Inflammatory macrophage treated with lipopolysaccharide for 4 hours (primary cell): Measurements from ENCODE around the gene CSGALNACT2.
"Not testable (repeated sequence)": the region's sequence is repeated elsewhere in the genome, so short reads cannot be mapped to it uniquely, and the experiment has no call there.

Source experiments
- DNase-seq: peaks from one replicate; pipeline ENCODE4 v3.0.0-alpha.2; 2020

CSGALNACT2 gene

DNA sequence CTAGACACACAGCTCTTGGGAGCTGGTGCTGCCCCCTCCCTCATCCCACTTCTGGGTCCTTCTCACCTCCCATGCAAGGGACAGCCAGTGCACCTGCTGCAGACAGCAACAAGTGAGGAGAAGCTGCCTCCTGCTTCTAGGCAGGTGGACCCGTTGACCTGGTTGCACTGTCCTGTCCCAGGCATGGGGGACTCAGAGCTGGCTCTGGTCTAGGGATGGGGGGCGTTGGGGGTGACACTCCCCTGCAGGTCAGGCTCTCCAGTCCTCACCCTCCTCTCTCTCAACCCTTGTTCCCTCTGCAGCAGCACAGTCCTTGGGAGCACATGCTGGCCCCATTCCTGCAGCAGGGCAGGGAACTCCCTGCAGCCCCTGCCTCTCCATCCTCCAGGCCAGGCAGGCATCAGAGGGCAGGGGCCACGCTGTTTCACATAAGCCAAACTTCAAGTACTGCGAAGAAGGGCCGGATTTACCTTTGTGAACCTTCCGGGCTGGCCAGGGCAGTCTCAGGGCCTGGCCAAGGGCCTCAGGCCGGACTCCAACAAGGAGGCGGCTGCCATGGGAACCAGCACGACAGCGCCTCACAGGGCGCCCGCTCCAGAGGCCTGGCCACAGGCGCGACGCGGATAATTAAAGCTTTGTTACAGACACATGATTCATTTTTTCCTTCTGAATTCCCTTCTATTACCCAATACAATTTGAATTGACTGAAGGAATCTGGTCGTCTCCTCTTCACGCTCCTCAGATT, 80.1 kb downstream of the CSGALNACT2 start:
- DNase-seq: no peak

DNA sequence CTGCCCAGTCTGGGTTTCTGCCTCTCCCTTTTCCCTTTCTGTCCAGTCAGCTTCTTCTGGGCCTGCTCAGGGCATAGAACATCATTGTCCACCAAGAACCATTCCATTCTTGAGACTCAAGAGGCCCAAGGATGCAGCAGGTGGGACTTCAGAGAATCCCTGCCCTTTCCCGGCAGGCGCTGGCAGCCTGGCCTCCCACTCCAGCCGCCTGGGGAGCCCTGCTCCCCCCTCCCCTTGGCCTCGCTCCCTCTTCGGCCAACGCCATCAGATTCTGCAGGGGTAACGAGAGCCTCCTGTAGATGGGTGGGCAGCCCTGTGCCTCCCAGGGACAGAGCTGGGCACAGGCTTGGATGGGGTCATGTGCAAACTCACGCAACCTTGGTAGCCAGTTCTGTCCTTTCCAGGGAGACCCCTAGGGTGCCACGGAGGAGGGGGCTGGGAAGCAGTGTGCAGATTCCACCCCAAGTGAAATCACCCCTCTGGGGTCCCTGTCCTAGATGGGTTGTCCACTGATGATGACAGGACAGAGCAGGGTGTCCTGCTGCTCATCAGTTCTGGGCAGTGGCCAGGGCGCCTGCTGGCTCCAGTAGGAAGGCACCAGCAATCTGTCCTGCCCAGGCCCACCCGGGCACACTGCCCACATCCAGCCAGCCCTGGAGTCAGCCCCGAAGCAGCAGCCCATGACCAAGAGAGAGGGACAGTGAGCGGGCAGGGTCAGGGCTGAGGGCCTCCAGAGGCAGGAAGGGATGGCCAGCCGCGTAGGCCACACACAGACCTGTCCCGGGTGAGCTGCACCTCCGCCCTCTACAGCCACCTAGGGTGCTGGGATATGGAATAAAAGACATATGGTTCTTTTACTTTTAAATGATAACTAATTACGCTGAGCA, 80.9 kb downstream of the CSGALNACT2 start:
- DNase-seq: no peak

DNA sequence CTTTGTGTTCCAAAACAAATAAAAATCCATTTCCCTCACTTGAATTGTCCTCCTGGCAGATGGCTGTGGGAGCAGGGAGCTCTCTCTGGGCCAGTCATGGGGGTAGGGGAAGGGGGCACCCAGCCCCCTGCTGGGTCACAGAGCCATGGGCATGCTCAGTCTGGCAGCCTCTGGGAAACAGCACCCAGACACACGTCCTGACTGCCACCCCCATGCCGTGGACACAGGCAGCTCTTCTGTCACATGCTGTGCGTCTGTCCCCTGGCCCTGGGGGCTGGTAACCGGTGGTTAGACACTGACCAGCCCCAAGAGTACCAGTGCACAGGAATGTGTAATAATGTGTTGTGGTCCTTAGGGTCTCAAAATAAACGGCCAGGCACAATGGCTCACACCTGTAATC, 81.6 kb downstream of the CSGALNACT2 start:
- DNase-seq: no peak

DNA sequence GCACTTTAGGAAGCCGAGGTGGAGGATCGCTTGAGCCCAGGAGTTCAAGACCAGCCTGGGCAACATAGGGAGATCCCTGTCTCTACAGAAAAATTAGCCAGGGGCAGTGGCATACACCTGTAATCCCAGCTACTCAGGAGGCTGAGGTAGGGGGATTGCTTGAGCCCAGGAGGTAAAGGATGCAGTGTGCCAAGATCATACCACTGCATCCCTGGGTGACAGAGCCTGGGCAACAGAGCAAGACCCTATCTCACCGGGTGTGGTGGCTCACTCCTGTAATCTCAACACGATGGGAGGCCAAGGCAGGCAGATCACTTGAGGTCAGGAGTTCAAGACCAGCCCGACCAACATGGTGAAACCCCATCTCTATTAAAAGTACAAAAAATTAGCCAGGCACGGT, 82.0 kb downstream of the CSGALNACT2 start:
- DNase-seq: not testable (repeated sequence)

DNA sequence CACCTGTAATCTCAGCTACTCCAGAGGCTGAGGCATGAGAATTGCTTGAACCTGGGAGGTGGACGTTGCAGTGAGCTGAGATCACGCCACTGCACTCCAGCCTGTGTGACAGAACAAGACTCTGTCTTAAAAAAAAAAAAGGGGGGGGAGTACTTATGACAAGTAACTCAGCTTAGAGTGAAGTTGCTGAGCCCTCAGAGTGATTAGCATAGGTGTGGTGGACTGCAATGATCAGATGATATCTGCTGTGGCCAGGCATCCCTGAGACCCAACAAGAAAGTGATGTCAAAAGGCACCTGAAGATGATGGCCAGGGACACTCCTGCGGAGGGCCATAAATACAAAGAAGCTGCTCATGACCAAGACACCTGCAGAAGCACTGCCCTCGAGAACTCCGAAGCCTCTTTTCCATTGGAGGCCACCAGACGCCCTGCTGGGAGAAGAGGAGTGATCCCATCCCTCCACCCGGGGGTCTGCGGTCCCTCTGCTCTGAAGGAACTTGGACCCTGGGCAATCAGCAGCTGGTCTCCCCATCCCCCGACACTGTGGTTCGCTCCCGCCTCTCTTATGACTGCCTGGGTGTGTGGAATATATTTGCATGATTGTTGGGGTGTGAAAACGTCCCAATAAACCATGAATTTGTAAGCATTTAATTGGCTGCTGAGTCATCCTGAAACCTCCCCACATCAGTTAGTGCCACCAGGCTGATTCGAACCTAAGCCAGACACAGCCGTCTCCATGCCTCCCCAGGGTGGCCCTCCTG, 82.6 kb downstream of the CSGALNACT2 start:
- DNase-seq: no peak

DNA sequence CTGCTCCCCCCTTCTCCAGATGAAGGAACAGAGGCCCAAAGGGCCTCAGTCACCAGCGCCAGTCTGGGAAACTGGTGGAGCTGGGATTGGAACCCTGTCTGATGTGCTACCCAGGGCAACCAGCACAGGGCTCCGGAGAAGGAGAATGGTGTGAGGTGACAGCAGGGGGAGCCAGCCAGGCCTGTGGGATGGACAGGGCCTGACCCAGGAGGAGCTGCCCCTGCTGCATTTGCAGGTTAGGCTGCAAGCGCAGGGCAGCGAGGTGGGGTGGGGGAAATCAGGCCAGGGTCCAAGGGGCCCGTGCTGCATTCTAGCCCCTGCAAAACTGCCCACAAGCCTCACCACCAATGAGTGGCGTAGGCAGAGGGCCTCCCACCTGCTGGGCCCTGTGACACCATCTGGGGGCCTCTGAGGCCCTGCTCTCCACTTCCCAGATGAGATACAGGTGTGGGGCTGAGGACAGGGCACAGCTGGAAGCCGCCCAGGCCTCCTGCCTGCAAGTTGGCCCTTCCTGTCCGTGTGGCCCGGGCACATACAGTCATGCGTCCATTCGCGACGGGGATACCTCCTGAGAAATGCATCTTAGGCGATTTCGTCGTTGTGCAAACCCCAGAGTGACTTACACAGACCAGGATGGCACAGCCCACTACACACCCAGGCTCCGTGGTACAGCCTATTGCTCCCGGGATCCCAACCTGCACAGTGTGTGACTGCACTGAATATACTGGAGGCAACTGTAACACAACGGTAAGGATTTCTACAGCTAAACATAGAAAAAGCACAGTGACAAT, 83.4 kb downstream of the CSGALNACT2 start:
- DNase-seq: no peak

DNA sequence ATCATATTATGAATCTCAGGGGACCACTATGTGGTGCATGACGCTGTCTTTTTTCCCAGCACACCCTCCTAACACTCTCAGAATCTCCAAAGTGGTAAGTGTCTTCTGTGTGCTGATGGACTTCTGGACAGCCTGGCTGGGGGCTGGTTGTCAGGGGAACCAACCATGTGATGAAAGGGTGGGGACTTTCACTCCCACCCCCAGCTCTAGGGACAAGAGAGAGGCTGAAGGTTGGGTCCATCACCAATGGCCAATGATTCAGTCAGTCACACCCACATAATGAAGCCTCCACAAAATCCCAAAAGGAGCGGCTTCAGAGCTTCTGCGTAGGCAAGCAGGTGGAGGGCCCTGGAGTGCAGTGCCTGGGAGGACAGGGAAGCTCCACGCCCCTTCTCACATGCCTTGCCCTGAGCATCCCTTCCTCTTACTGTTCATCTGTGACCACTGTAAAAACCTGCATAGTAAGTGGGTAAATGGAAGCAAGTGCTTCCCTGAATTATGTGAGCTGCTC, 84.0 kb downstream of the CSGALNACT2 start:
- no peak for DNase-seq

DNA sequence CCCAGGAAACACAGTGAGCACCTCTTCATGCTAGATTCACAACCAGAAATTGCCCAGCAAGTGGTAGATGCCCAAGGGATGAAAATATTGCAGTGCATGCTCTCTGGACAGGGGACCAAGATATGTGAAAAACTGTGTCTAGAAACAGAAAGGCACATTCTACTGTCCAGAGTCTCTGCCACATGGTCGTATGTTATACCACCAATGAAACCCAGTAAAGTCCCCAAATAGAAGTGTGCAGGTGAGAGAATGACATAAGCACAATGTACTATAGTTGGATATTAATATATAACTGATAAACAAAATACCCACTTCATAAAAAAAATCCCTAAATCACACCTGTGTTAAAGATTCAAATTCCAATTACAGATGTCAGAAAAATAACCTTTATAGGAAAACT, 84.8 kb downstream of the CSGALNACT2 start:
- DNase-seq: no peak

DNA sequence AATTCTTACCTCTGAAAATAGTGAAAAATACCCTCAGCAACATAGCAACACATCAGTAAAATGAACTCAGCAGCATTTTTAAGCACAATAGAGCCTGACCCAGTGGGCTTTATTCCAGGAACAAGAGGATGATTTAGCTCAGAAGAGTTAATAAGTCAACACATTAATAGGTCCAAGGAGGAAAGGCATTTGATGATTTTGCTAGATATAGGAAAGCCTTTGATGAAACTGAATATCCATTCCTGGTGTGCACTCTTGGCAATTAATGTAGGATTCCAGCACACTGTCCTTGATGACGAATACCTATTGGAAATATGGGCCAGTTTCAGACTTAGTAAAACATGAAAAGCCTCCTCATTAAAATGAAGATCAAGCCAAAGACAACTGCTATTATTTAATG, 86.1 kb downstream of the CSGALNACT2 start:
- no peak for DNase-seq

DNA sequence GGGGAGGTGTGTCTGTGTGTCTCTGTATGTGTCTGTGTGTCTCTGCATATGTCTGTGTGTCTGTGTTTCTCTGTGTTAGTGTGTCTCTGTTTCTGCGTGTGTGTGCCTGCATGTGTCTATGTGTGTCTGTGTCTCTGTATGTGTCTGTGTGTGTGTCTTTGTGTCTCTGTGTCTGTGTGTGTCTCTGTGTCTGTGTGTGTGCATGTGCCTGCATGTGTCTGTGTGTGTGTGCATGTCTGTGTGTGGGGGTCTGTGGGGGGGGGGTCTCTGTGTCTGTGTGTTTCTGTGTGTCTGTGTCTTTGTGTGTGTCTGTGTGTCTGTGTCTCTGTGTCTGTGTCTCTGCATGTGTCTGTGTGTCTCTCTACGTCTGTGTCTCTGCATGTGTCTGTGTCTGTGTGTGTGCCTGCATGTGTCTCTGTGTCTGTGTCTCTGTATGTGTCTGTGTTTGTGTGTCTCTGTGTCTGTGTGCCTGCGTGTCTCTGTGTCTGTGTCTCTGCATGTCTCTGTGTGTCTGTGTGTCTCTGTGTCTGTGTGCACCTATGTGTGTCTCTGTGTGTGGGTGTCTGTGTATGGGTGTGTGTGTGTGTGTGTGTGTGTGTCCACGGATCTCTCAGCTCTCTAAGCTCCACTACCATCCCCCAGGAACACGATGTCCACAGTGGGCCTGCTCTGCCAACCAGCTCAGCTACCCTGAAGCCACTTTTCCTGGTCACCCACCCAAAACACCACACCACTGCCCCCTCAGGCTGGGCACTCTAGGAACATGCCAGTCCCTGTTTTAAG, 87.0 kb downstream of the CSGALNACT2 start:
- DNase-seq: no peak

DNA sequence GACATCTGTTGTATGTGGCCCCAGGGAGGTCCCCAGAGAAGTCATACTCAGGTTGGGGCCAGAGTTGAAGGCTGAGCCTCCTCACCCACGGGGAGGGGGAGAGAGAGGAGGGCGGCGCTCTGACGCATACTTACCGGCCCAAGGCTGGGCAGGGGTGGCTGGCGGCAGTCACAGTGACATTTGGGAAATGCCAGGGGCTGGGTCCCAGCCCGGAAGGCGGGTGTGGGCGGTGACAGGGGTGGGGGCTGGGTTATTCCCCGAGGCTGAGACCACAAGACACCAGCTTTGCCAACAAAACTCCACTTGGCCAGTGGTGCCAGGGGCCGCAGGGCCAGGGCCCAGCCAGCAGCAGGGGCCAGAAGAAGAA, 87.5 kb downstream of the CSGALNACT2 start:
- peak; percentile 32 for DNase-seq

DNA sequence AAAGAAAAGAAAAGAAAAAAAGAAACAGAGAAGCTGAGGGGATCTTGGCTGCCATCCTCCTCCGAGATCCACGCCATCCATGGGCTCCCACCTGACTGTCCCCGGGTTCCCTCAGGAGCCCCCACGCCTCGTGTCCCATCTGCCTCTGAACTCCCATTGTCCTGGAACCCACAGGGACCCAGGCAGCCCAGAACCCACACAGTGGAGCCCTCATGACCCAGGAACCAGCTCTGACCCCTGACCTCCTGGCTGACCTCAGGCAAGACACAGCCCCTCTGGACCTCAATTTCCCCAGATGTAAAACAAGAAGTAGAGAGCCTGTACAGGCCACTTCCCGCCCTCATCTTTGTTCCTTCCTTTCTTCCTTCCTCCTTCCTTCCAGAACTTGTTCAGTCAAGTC, 88.2 kb downstream of the CSGALNACT2 start:
- no peak for DNase-seq

DNA sequence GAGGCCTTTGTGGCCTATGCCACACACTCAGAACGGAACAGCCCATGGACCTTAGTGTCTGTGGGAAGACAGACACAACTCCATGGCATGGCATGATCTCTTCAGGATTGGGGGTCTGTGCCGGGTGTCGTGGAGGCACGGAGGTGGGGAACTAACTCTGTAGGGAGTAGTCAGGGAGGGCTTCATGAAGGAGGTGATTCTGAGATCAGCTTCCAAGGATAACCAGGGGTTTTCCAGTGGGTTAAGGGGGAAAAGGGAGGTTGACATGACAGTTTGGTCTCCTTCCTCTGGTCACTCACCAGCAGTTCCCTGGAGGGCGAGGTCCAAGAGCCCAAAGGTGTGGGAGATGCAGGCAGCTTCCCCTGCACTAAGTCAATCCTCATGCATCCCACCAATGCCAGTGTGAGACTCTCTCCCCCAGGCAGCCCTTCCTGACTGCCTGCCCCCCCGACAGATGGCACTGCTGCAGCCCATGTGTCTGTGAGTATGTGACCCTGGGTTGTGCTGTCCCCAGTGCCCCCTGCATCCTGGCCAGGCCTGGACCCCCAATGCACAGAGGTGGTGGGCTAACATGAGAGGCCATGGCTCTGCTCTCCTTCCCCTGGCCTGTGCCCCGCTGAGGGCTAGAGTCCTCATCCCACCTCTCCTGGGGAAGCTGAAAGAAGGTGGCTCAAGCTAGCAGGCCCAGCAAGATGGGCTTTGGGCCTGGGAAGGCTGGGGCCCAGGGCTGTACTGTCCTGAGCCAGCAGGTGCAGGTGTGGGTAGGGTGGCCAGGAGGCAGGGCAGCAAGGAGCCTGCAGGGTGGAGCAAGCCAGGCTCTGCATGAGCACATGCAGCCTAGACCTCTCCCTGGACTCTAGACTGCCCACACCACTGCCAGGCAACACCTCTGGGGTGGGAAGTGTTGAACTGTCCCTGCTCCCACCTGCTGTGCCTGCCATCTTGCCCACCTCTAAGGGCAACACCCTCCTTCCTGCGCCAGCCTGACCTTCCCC, 88.9 kb downstream of the CSGALNACT2 start:
- no peak for DNase-seq

DNA sequence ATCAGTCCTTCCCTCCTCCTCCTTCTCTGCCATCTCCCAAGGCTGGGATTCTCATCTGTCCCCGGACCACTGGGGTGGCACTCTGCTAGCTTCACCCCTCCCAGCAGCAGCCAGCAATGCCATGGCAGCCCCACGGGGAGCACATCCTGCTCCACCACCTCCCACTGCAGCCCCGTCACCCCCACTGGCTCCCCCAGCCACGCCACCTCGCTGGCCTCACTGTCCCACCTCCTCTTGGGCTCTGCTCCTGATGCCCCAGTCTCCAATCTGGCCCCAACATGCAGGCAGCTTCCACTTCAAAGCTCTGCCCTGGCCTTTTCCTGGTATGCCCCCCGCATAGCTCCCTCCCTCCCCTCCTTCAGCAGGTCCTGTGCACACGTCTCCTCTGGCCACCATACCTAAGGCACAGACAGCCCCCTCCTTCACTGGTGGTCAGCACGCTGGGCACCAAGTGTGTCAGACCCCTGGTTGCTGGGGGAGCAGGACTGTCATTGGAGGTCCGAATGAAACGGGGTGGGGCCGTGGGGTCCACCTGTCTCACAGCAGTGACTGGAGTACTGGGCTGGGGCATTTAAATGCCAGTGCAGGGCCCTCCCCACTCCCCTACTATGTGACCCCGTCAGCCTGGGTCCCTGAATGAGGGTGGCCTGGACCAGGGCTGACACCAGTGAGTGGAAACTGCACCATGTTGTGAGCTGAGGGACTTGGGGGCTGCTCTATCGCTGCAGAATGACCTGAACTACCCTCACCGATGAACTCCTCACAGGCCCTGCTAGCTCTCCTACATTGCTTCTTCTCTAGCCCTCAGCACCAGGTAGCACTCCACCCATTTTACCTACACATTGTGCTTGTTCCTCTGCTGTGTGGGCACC, 89.9 kb downstream of the CSGALNACT2 start:
- no peak for DNase-seq

DNA sequence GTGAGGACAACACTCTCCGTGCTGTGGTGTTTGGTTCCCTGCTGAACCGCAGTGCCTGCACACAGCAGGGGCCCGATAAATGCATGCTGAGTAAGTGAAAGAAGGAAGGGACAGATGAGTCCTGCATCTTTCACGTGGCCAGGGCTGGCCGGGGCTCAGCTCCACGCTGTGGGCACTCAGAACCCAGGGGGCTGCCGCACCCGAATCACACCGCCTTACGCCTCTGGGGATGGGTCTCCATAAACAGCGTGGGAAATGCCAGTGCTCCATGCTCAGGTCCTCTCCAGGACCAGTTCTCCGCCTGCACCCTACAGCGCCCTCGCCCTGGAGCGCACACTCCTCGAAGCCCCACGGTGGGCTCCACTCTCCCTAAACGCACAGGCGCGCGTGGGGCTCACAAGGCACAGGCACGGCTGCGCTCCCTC, 90.5 kb downstream of the CSGALNACT2 start:
- DNase-seq: no peak

DNA sequence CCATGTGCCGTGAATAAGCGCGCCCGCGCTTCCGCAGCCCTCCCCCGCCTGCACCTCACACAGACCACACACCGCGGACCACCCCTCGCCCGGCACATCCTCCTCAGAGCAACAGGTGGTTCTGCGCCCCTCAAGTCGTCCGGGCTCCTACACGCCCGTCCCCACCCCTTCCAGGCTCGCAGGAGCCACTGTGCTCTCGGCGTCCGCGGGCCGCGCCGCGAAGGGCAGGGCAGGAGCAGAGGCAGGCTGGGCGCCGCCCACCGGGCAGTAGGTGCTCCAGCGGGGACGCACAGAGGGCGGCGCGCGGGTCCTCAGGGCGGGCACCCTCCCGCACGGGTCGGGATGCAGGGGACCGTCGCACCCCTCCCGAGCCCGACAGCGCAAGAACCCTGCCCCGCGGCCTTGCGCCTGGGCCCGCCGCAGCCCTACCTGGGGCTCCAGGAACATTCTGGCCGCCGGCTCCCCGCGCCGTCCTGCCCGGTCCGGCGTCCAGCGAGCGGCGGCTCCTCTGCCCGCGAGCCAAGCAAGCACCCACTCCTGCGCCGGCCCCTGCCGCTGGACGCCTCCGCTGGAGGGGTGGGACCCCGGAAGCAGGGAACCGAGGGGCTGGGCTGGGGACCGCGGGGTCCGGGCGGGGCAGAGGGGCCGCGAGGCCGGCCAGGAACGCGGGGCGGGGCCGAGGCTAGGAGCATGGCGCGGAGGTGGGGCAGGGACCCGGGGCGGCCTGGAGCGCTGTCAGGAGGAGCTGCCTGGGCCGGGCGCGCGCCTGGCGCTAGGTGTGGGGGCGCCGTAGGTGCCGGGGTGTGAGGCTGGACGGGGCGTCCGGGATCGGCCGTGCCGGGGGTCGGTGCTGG, 91.2 kb downstream of the CSGALNACT2 start:
- no peak for DNase-seq

DNA sequence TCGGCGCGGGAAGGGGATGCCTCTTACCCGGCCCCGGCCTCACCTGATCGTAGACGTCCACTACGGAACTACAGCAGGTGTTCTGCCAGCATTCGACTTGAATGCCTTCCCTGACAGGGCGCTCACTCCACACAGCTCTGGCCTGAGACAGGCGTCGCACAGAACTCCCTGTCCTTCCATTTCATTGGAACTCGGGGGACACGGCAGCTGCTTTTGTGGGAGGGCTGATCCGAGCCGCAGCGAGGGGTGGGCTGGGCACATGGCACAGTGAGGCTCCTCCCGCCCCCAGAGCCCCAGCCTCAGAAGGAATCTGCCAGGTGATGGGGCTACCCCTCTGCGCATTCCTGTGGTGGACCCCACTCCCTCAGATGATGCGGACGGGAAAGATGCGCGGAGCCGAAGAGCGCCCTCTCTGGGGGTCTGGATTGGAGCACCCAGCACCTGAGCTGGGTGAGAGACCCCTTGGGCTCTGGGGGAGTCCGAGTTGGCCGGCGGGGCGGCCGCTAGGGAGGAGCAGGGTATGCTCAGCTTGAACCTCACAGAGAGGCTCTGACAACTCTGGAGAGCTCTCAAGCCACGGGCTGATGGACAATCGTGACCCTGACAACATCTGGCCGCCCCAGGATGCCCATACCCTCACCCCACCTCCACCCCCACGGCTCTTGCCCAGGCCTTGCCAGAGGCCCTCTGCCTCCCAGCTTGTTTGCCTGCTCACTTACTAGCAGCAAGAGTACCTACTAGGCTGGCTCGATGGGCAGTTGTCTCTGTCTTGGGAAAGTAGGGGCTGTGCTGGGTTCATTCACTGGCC, 92.1 kb downstream of the CSGALNACT2 start:
- no peak for DNase-seq
